ENCODE data around the gene GFRA1.

GFRA1 gene

DNA sequence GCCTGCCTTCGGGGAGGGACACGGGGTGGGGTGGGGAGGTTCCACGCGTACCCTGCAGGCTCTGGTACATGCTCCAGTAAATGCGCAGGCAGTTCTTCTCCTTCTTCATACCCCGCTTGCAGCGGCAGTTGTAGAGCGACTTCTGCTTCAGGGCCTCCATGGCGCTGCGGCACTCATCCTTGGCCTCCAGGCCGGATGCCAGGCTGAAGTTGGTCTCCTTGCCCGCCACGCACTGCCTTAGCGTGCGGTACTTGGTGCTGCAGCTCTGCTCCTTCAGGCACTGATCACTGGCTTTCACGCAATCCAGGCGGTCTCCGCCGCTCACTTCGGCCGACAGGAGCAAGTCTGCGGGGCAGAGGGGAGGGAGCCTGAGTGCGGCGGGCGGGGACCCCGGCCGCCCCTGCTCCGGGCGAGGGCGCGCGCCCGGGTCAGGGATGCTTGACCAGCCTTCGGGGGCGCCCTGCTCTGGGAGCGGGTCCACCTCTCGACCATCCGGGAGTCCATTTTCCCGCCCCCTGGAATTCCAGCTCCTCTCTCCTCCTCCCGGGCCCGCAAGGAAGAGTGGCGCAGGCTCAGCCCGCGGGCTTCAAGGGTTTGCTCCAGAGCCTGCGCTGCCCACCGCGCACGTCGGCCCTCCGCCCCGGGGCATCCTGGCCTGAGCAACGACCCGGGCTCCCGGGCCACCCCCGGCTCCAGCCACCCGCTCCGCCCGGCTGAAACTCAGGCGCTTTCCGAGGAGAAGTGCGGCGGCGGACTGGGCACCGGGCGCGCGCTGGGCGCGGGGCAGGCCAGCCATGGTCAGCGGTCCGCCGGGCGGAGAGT lies 2.0 kb downstream of the GFRA1 start:
- DNase-seq (ENCODE audit: low spot score) = peak; percentile 58

DNA sequence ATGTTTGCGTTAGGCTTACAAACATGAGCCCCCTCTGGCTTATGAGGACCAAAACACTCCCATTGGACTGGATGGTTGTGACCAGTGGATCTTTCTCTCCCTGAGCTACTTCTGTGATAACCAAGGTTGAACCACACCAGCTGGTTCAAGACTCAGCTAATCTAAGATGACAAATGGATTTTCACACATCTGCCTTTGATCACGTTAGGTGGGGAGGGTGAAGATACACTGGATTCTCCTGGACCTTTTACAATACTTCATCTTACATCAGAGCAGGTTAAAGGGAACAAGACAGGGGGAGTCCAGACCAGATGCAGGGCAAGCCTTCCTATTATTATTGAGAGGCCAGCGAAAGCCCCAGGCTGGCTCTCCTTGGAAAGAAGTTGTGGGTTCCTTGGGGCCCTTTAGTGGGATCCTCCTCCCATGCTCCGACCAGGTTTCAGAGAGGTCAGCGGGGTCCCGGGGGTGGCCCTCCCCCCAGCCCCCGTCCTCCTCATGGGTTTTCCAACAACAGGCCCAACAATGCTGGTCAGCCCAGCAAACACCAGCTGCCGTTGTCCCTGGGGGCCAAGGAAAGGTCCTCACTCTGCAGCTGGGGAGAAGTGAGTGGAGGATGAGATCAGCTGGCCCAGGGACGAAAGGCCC lies 2.8 kb downstream of the GFRA1 start:
- DNase-seq (ENCODE audit: low spot score) = no peak

DNA sequence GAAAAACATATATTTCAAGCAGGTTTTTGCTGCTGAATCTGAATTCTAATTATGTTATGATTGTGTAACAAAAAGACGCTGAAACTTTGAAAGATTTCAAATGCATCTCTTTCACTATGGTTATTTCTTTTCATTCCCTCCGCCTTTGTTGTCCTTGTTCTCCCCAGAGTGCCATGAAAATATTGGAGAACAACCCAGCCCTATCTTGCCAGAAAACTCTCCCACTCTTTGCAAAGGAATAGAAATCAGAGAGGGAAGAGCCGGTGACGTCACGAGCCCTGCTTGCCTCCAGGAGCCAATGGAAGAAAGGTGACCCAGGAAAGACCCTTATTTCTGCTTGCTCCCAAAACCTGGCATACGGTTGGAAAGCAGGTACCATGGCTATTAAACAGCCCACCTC lies 3.4 kb downstream of the GFRA1 start:
- DNase-seq (ENCODE audit: low spot score) = no peak

DNA sequence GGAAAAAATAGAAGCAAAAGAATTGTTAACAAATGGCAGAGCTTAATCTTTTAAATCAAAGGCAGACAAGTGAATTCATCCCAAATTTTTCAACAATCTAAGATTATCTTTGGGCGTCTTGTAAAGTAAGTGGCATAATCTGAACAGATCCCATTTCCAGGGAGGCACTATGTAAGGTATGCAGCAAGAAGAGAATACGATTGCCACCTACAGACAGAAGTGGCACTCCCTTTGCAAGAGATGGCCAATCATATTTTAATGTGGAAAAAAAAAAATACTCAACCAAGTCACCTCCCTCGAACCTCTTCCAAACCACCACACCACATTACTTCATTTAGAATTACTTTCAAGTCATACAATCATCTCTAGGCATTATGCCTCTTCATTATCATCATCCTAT lies 4.0 kb downstream of the GFRA1 start:
- no peak for DNase-seq (ENCODE audit: low spot score)

DNA sequence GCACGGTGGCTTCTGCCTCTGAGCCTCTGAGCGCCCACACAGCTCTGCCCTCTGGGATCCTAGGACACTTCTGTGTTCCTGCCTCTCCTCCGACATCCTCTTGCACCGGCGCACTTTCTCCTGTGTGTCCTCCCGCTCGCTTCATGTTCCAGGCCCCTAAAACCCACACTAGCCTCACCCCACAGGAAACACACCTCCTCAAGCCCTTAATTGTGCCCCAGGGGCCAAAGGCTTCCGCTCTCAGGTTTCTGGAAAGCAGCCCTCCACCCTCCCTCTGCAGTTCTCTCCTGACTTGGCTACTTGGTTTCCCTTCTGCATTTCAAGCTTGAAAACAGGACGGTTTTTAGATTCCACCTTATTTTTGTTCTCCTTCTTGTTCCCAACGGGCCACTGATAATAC lies 7.3 kb downstream of the GFRA1 start:
- DNase-seq (ENCODE audit: low spot score) = no peak

GRCh38 chr10:116263870-116264655 lies 8.9 kb downstream of the GFRA1 start:
- no peak for DNase-seq (ENCODE audit: low spot score)

DNA sequence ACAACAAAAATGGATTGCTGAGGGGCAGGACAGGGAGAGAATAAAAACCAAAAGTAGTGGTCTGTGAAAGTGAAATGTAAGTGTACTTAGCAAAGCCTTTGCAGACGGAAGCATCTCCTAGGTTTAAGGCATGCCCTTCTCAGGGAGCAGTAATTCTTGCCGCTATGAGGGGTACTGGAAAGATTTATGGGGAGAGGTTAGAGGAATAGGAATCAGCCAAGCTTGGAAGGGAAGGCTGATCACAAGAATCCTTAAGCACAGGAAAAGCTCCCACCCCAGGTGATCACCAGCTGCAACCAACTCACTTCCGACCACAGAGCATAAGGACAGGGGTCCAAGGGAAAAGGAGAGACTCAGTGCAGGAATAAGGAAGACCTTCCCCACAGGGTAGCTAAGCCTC lies 10.3 kb downstream of the GFRA1 start:
- no peak for DNase-seq (ENCODE audit: low spot score)

DNA sequence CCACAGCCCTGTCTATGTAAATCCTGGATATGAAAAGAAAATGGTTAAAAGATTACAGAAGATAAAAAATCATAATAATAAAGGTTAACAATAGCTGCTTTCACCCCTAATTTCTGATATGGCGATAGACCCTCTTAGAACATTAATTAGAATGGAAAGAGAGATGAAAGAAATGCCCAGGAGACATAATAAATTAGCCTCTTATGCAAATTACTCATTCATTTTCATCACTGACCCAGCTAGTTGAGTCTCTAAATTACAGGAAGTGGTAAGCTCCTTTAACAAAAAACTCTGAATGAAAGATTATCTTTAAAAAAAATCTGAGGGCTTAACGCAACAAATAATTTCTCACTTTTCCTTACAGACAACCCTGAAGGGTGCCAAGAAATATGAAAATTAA lies 12.4 kb downstream of the GFRA1 start:
- no peak for DNase-seq (ENCODE audit: low spot score)

DNA sequence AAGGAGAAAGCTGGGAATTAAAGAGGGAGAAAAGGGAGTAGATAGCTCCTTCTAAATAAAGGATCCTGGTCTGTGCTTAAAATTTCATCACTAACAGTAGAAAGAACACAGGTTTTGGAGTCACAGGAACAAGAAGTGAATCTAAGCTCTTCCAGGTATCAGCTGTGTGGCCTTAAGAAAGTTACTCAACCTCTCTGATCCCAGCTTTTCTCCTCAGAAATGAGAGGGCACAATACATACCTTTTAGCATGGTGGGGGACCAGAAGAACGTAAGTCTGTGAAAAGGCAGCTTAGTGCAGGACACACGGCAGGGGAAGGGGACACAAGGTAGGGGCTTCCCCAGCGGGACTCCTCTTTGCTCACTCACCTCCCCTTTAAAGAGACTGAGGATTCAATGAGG lies 13.4 kb downstream of the GFRA1 start:
- DNase-seq (ENCODE audit: low spot score) = no peak

GRCh38 chr10:116257785-116258184 lies 15.2 kb downstream of the GFRA1 start:
- no peak for DNase-seq (ENCODE audit: low spot score)

- DNase-seq (ENCODE audit: low spot score) = no peak
Measured at GRCh38 chr10:116256752-116257259, 16.2 kb downstream of the GFRA1 start.

GRCh38 chr10:116255886-116256751 lies 16.9 kb downstream of the GFRA1 start:
- DNase-seq (ENCODE audit: low spot score) = no peak

DNA sequence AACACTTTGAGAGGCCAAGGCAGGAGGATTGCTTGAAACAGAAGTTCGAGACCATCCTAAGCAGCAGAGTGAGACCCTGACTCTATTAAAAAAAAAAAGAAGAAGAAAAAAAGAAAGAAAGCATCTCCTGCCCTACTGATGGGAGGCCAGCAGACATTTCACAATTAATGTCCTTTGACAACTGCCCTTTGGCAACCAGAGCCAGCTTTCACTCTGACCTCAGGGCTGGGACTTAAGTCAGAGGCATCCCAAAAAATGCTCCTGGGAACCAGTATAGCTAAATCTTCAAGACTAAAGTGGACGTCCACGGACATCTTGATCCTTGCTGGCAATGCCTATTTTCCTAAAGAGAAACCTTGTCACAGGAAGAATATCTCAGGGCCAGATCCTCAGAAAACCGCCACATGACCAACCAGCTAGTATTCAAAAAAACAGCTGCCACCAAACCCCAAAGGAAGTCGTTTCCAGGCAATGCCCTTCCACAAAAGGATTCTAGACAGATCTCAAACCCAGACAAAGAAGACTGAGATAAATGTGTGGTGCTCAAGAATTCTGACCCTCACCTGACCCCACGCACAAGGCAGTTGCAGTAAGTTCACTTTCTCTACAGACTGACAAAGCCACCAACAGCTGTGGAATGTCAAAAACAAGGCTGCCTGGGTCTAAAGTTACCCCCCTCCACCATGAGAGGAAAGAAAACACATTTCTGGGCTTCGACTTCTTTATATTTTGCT lies 18.4 kb downstream of the GFRA1 start:
- DNase-seq (ENCODE audit: low spot score) = no peak

GRCh38 chr10:116253716-116254115 lies 19.3 kb downstream of the GFRA1 start:
- DNase-seq (ENCODE audit: low spot score) = no peak

- no peak for DNase-seq (ENCODE audit: low spot score)
Measured at GRCh38 chr10:116251602-116252395, 21.2 kb downstream of the GFRA1 start.

- no peak for DNase-seq (ENCODE audit: low spot score)
Measured at GRCh38 chr10:116247691-116248090, 25.3 kb downstream of the GFRA1 start.

DNA sequence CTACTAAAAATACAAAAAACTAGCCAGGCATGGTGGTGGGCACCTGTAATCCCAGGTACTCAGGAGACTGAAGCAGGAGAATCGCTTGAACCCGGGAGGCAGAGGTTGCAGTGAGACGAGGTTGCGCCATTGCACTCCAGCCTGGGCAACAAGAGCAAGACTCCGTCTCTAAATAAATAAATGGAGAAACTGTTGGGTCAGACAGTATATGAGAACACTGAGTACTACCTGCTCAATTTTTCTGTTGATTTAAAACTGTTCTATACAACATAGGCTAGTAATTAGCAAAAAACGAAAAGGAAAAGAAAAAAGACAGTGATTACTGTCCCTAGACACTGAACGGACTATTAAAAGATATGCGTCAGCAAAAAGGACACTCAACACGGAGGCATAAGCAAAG lies 26.7 kb downstream of the GFRA1 start:
- no peak for DNase-seq (ENCODE audit: low spot score)

GRCh38 chr10:116245156-116245555 lies 27.9 kb downstream of the GFRA1 start:
- no peak for DNase-seq (ENCODE audit: low spot score)

DNA sequence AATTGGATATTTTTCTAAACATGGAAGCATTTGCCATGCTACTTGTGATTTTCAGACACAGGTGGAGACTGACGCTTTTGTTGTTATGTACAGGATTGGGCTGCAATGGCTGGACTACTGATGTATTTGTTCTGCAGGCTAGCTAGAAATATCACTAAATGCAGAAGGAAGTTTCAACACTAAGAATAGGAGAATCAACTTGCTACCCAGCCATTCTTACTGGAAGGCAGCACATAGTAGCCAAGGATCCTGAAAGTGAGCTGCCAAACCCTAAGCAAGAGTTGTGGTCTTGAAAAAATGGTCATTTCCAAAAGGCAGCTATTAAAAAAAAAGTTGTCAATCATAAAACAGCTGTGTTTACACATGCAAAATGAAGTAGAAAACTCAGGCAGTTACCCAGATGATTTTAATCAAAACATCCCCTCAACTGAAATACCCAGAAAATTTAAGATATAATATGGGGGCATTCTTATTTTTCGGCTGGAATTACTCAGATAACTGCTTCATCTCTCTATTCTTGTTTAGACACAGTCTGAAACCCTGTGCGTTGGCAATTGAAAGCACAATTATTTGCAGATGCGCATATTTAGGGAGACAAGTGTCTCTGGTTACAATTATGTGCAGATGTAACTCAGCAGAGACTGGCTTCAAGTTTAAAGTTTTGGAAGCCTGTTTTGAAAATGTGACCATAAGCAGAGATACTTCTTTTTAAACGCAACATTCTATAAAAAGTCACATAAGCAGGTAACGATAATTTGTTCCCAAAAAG lies 31.2 kb downstream of the GFRA1 start:
- DNase-seq (ENCODE audit: low spot score) = no peak
